Cerebellar nuclear complex (tissue), 1 donor: ENCODE measurements around the gene NPAS3.

Source experiments
- DNase-seq, 2 experiments: peaks; one replicate each; lab custom pipeline; 2025; lab: John Stamatoyannopoulos, UW

The NPAS3 gene

DNA sequence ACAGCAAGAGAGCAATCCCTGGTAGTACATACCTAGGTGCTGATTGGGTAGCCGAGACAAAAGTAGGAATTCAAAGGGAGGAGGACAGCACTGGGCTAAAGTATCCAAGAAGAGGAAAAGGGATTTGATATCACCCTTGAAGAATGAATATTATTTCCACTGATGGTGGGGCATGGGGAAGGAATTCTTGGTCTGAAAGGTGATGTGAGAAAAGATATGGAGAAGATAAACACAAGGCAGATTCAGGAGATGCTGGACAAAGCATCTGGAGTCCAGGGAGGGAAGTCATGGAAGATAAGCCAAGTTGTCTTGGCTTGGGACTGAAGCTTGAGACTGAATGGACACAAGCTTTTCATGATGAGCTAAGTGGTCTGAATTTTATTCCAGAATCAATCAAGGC is 818.2 kb downstream of the NPAS3 start:
- no peak for DNase-seq

DNA sequence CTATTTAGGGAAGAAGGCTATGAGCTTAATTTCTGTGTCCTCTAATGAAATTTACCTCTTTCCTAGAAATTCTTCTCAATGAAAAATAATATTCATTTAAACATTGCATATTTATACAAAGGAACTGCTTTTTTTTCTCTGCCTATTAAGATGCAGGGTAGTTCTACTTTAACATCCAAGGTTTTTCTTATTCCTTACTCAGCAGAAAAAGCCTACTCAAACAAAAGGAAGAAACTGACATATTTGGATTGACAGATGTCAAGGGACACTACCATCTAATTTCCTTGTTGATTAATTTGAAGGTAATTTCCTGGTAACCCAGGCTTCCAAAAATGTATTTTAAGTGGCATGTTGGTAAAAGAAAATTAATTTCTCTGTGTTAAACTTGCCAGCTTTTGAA is 819.9 kb downstream of the NPAS3 start:
- no peak for DNase-seq

- no peak for DNase-seq
Measured at GRCh38 chr14:33762161-33762851, 823.6 kb downstream of the NPAS3 start.

DNA sequence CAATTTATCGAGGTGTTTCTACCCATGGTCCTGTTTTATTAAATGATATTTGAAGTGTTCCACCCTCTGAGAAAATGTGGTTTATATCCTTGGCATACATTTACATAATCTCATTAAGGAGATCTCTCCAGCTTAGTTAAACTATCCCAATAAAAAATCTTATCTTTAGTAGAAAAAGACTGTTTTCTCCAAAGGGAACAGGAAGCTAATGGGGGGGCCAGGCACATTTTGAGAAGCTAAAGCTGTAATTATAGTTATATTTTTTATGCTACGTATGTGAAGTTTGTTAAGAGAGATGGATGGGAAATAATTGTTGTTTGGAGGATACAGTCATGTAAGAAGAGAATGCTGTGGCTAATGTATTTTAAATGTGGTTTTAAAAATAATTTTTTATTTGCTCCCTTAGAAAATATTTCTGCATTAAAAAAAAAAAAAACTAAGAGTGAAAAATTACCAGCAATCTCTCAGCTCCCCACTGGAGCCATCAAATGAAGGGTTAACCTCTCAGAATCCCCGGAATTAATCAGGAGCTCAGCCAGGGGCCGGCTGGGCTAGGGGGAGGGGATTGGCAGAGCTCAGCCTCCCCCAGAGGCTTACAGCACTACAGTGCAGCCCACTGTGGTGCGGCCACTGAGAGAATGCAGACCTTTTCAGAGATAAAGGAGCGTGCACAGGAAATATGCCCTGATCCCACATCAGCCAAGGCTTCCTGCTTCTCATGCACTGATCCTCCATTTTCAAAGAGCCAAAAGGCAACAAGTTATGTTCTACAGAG is 826.4 kb downstream of the NPAS3 start:
- no peak for DNase-seq

- DNase-seq, result no peak
Measured at GRCh38 chr14:33767586-33768457, 829.1 kb downstream of the NPAS3 start.

GRCh38 chr14:33768458-33768830 is 829.8 kb downstream of the NPAS3 start:
- DNase-seq, result no peak

GRCh38 chr14:33773205-33774030 is 834.7 kb downstream of the NPAS3 start:
- no peak for DNase-seq

DNA sequence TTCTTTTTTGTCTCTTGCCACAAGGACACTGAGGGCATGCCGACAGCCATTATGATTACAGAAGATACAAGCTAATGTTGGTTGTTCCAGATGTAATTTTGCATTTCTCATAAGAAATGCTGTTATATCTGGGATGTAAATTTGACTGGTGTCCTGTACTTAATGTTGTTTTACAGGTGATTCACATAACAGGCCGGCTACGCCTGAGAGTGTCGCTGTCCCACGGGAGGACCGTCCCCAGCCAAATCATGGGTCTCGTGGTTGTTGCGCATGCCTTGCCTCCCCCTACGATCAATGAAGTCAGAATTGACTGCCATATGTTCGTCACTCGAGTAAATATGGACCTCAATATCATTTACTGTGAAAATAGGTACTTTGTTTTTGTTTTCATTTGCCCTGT is 835.5 kb downstream of the NPAS3 start:
- DNase-seq, result no peak

DNA sequence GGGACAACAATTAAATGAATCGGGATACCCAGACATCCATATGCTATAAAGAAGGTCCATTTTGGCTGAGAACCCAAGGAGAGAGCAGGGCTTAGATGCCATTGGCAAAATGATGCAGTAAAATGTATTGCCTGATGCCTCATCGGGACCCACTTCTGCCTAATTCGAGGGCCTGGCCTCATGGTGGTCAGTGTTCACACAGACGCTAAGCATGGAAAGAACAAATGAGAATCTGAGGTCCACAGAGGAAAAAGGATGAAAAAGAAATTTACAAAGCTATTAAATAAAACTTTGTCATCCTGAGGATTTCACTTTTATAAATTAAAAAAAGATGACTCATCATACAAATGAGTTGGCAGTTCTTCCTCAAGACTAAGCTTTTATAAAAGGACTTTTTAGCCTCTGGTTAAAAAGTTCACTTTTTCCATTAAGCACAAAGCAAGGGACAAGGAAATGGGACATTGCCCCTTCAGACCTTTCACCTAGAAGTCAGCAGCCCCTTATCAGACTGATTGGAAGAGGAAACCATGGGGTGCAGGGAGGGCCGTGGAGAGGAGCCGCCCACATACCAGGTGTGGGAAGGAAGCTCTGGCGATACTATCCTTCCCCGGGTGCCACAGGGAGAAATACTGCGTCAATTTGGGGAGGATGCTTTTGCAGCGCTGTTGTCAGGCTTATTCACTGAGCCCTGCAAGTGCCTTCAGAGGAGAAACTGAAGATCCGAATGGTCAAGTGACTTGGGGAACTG is 836.2 kb downstream of the NPAS3 start:
- no peak for DNase-seq

- no peak for DNase-seq
Measured at GRCh38 chr14:33776871-33777270, 838.2 kb downstream of the NPAS3 start.

- DNase-seq, result no peak
Measured at GRCh38 chr14:33777681-33778080, 839.0 kb downstream of the NPAS3 start.

DNA sequence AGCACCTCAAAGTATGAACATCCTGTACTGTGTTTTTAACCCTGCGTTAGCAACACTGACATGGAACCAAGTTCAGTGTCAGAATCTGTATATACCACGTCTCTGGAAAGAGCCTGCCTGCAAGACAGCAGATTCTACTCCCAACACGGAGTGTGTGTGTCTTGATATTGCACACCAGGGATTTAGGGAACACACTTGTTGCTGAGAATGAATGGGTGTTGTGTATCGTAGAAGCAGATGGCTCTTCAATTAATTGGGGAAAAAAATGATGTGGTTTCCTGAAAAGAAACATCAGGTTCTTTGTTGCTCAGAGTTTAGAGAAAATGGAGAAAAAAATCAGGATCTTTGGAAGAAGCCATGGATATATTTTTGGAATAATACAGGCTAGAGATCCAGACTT is 841.4 kb downstream of the NPAS3 start:
- no peak for DNase-seq

DNA sequence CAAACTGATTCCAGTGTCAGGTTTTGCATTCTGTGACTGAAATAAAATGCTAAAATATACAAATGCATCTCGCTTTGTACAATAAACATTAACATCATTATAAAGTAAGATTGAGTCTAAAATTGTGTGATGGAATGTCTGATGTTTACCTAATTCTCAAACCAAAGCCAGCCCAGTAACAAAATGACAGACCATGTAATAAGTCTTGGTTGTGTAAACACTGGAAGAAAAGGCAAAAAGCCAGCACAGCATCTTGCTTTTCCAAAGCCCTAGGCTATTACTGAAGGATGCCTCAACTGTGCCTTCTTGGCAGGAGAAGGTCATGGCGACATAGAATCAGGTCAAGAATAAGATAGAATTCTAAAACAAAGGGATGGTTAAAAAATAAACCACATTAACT is 842.6 kb downstream of the NPAS3 start:
- DNase-seq, result no peak

- no peak for DNase-seq
Measured at GRCh38 chr14:33782923-33783322, 844.2 kb downstream of the NPAS3 start.

GRCh38 chr14:33786091-33786825 is 847.6 kb downstream of the NPAS3 start:
- no peak for DNase-seq

GRCh38 chr14:33788161-33788560 is 849.5 kb downstream of the NPAS3 start:
- no peak for DNase-seq

- no peak for DNase-seq
Measured at GRCh38 chr14:33790996-33791395, 852.3 kb downstream of the NPAS3 start.

GRCh38 chr14:33792009-33792719 is 853.5 kb downstream of the NPAS3 start:
- no peak for DNase-seq

DNA sequence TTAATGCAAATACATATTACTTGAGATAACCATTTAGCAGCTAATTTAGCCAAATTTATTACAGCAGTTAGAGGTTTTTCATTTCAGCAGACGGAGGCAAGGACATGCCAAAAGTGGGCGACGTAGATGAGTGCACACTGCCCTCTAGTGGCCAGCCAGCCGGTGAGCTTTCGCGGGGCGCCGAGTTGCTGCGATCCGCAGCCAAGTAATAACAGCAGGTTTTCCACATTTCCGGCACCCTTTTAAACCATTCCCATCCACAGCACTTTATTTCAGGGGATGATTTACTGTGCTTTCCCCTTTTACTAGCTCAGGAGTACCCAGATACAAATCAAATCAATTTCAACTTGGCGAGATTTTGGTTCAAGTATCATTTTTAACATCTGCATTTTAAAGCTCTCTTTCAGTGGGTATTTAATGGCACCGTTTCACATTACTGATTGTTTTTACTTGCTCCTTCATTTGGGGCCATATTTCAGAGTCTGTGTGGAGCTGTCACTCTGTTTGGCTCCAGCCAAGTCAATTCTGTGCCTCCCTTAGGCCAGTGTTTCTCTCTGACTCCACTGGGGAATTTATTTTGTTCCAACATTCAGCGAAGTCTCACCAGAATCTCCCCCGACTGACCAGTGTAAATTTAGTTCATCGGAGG is 854.2 kb downstream of the NPAS3 start:
- peak in 1 of 2 experiments; percentile 17 for DNase-seq
